Measurements from ENCODE around the gene CACNA1I.
A peak's percentile ranks its signal among the peaks of the same experiment; 100 is the strongest.

CACNA1I gene

DNA sequence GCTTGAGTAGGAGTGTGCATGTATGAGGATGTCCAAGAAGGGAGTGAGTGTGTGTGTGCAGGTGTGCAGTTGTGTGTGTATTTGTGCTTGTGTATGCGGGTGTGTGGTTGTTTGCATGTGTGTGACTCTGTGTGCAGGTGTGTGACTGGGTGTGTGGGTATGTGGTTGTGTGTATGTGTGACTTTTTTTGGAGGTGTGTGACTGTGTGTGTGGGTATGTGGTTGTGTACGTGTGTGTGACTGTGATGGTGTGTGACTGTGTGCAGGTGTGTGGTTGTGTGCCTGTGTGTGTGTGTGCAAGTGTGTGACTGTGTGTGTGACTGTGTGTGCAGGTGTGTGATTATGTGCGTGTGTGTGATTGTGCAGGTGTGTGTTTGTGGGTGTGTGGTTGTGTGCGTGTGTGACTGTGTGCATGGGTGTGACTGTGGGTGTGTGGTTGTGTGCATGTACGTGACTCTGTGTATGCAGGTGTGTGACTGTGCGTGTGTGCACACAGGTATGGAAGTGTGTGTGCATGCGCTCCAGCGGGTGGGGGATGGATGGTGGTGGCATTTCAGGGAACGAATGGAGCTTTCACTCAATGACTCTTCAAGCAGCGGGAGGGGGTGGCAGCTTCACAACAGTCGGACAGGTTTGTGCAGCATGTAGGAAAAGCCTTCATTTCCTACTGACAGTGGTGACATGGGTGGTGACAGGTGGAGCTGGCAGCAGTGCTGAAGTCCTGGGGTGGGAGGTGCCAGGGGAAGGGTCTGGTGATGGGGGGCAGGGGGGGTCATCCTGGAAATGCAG is 47.6 kb downstream of the CACNA1I start:
- Mint-ChIP-seq H3K27ac (peak overlapping the region in 1 of 2 donors; percentile 3), H3K27me3 (peaks cover 18% of the 10 kb centered on the region), H3K4me1 (peaks cover 29% of the 10 kb centered on the region), H3K9me3 (no peaks in the 10 kb centered on the region), H3K4me3 (no peak overlapping the region)
- no peak for ATAC-seq
- no peak for DNase-seq

DNA sequence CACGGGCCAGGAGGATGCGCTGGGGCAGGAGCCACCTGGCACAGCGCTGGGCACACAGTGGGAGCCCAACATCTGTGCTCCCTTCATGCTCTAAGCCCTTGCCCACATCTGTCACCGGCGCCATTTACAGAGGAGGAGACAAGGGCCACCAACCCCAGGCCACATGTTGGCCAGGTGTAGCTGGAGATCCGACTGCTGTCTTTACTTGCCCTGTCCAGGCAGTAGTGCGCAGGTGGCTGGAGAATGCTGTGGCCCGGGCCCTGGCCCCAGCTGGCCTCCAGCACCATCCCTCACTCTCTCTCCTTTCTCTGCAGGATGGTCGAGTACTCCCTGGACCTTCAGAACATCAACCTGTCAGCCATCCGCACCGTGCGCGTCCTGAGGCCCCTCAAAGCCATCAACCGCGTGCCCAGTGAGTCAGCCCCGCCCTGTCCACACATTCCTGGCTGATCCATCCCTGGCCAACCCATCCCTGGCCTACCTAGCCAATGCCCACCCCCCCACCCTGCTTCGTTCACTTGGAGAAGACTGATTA is 48.5 kb downstream of the CACNA1I start:
- no peak overlapping the region for H3K4me3 Mint-ChIP-seq
- DNase-seq (no peak), ATAC-seq (no peak)
- no peaks in the 10 kb centered on the region for H3K9me3 Mint-ChIP-seq
- no peak overlapping the region for H3K27ac Mint-ChIP-seq
- H3K27me3 Mint-ChIP-seq, result peaks cover 18% of the 10 kb centered on the region
- peaks cover 20% of the 10 kb centered on the region for H3K4me1 Mint-ChIP-seq

DNA sequence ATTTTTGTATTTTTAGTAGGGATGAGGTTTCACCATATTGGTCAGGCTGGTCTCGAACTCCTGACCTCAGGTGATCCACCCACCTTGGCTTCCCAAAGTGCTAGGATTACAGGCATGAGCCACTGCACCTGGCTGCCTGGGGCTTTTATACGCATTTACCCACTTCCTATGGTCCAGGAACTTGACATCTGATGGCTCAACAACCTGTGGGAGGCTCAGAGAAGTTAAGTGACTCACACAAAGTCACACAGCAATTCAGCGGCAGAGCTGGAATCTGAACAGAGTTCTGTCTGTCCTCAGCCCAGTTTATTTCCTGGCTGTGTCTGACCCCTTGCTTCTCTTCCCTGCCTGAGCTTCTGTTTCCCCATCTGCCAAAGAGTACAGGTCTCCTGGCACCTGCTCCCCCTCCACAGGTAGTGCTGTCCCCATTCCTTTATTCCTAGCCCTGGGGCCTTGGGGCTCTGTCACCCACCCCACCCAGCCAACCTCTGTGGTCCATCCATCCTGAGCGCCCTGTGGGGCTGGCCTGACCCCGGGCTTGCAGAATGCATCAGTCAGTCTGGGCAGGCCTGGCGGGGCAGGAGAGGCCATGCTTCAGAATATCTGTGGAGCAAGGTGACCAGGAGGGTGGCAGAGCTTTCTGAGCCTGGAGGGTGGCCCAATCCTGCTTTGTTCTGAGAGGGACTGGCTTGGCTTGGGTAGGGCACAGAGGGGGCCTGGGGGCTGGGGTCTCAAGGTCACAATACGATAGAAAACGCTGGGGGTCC is 50.6 kb downstream of the CACNA1I start:
- Mint-ChIP-seq H3K27ac (no peak overlapping the region), H3K4me3 (no peak overlapping the region), H3K9me3 (no peaks in the 10 kb centered on the region), H3K4me1 (peaks cover 19% of the 10 kb centered on the region), H3K27me3 (peaks cover 15% of the 10 kb centered on the region)
- DNase-seq (no peak), ATAC-seq (no peak)

DNA sequence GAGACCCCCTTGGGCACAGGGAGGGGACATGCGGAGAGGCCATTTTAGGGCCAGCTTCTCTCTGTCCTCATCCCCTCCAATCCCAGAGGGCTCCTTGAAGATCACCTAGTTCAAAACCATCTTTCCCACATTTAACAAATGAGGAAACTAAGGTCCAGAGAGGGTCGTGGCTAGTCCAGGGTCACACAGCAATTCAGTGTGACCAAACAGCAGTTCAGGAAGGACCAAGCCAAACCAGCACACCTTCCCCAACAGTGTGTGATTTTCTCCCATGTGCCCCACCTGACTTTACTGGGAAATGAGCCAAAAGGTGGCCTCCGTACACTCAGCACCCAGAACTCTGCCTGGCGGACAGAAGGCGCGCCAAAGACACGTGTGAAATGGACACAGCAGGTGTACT is 51.3 kb downstream of the CACNA1I start:
- ATAC-seq, result no peak
- Mint-ChIP-seq H3K27ac (no peak overlapping the region), H3K4me1 (peaks cover 16% of the 10 kb centered on the region), H3K4me3 (no peak overlapping the region), H3K27me3 (peaks cover 19% of the 10 kb centered on the region), H3K9me3 (no peaks in the 10 kb centered on the region)
- no peak for DNase-seq

DNA sequence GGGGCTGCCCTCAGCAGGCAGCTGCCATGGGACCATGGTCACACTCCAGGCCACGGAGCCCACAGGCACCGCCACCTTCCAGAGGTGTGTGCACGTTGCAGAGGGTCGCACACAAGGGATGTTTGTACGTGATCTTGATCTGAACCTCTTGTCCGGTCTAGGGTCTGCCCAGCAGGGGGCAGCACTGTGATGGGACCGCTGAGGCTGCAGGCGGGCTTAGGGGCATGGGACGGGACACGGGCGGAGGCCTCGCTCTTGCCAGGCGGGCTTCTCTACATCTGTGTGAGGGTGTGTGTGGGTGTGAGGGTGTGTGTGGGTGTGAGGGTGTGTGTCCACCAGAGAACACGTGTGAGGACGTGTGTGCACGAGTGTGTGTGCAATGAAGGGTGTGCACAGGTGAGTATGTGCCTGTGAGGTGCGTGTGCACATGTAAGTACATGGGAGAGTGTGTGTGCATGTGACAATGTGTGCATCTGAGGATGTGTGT is 52.4 kb downstream of the CACNA1I start:
- DNase-seq (peak; percentile 68 to 72), ATAC-seq (peak; percentile 72)
- Mint-ChIP-seq H3K27ac (no peak overlapping the region), H3K4me3 (no peak overlapping the region), H3K27me3 (peaks cover 23% of the 10 kb centered on the region), H3K9me3 (no peaks in the 10 kb centered on the region), H3K4me1 (peaks cover 6% of the 10 kb centered on the region)

DNA sequence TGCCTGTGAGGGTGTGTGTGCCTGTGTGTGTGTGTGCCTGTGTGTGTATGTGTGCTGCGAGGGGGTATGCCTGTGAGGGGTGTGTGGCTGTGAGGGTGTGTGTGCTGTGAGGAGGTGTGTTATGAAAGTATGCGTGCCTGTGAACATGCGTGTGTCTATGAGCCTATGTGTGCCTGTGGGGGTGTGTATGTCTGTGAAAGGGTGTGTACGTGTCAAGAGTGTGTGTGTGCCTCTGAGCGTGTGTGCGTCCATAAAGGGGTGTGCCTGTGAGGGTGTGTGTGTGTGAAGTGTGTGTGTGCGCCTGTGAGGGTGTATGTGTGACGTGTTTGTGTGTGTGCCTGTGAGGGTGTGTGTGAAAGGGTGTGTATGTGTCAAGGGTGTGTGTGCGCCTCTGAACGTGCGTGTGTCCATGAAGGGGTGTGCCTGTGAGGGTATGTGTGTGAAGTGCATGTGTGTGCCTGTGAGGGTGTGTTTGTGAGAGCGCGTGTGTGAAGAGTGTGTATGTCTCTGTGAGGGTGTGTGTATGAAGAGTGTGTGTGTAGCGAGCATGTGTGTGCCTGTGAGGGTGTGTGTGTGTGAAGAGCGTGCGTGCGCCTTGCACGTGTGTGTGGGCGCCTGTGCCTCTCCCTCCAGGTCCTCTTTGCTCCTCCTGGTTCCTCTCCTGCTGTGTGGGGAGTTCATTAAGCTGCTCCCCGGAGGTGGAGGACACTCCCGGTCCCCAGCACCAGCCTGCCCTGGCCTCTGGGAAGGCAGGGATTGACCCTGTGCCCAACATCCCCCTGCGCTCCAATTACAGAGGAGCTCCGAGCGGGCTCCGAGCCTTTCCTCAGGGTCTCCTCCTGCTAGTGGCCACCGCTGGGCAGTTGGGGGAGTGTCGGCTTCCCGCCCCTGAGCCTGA is 53.3 kb downstream of the CACNA1I start:
- no peak for ATAC-seq
- H3K4me3 Mint-ChIP-seq, result no peak overlapping the region
- H3K9me3 Mint-ChIP-seq, result no peaks in the 10 kb centered on the region
- H3K27ac Mint-ChIP-seq, result no peak overlapping the region
- H3K4me1 Mint-ChIP-seq, result no peaks in the 10 kb centered on the region
- no peak for DNase-seq
- H3K27me3 Mint-ChIP-seq, result peaks cover 17% of the 10 kb centered on the region

DNA sequence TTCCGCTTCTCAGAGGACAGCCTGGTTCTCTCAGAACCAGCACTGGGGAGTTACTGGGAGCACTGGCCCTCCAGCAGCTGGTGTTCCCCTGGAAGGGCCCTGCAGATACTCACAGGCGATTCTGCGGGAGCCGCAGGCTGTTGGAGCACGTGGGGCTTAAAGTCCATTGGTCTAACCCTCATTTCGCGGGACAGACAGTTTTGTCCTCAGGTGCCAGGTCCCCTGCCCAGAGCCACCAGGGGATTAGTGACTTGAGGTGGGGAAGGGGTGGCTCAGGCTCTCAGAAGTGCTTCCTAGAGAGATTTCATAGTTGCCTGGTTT is 53.9 kb downstream of the CACNA1I start:
- ATAC-seq (no peak), DNase-seq (no peak)
- no peak overlapping the region for H3K4me3 Mint-ChIP-seq
- no peaks in the 10 kb centered on the region for H3K9me3 Mint-ChIP-seq
- H3K27me3 Mint-ChIP-seq, result peaks cover 23% of the 10 kb centered on the region
- H3K4me1 Mint-ChIP-seq, result no peaks in the 10 kb centered on the region
- no peak overlapping the region for H3K27ac Mint-ChIP-seq

DNA sequence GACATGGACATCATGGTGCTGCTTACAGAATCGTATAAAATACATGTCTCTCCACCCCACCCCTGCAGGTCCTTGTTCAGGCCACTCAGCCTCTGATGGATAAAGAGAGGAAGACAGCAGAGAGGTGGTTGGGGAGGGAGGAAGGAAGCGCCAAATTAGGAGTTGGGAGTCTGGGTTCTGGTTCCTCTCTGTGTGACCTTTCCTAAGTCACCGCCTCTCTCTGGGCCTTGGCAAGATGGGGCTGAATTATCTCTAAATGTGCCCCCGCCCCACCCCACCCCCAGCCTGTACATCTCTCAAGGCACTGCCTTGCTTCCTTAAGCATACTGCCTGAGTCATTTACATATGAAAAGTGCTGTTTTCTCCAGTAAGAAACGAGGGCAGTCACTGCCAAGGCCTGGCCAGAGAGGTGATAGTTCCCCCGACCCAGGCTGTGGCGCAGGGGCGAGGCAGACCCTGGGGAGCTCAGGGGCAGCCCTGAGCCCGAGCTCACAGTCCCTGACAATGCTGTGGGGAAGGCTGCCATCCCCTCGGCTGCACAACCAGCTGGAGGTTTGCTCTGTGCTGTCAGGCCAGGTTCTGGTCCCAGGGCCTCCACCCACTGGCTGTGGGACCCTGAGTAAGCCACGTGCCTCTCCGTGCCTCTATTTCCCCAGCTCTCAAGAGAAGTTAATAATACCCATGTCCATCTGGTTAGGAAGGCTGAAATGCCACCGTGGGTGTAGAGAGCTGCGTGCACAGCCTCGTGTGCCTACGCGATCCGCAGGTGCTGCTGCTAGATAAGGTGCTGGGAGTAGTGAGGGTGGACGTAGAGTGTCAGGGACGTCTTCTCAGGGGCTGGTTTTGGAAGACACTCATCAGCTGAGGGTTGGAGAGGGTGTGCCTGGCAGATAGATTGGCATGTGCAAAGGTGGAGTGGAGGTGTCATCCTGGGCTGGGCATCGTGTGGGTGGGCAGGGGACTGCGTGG is 55.3 kb downstream of the CACNA1I start:
- Mint-ChIP-seq H3K4me1 (no peaks in the 10 kb centered on the region), H3K27me3 (peaks cover 33% of the 10 kb centered on the region), H3K9me3 (no peaks in the 10 kb centered on the region), H3K4me3 (no peak overlapping the region), H3K27ac (no peak overlapping the region)
- DNase-seq (no peak), ATAC-seq (no peak)

DNA sequence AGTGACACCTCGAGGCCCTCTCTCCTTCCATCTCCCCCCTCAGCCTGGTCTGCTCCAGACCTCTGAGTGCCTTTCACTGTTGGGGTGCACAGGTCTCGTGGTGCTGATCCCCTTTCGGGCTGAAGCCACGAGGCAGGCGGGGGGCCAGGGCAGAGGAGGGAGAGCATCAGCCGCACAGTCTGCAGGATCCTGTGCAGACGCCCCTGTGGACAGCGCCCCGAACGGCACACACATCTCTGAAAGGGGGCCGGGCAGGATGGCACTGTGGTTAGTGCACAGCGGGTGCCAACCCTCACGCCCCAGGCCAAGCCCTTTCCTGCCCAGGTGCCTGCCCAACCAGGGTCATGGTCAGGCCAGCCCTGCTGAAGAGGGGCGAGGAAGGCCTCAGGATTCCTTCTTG is 56.7 kb downstream of the CACNA1I start:
- Mint-ChIP-seq H3K9me3 (no peaks in the 10 kb centered on the region), H3K4me1 (peaks cover 6% of the 10 kb centered on the region), H3K27me3 (peaks cover 33% of the 10 kb centered on the region), H3K27ac (peak overlapping the region in 1 of 2 donors; percentile 19), H3K4me3 (no peak overlapping the region)
- ATAC-seq, result no peak
- no peak for DNase-seq

DNA sequence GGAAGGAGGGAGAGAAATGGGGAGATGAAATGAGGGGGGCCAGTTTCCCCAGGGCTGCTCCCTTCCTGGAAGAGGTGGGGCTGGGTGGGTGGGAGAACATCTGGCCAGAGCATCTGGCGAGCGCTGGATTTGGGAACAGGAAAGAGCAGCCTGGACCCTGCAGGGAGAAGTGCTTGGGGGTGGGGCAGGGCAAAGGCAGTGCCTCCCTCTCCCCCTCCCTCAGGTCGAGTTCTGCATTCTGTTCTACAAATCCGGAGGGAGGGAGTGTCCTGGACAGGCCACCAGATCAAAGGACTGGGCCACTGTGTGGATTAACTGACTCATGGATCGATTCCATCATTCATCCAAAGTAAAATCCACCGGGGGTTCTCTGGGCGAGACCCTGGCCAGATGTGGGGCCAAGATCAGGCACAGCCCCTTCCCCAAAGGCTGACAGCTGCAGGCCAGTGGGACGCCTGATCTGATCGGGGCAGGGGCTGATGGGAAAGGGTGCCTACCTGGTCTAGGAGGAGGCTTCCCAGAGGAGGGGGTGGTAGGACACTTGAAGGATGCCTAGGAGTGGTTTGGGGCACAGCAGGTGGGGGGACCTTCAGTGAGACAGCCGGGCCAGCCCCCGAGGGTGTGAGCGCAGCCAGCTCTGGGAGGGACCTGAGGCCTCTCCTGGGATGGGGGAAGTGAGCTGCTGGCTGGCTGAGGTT is 57.5 kb downstream of the CACNA1I start:
- no peak overlapping the region for H3K27ac Mint-ChIP-seq
- no peak for DNase-seq
- no peaks in the 10 kb centered on the region for H3K9me3 Mint-ChIP-seq
- peaks cover 33% of the 10 kb centered on the region for H3K27me3 Mint-ChIP-seq
- no peak overlapping the region for H3K4me3 Mint-ChIP-seq
- H3K4me1 Mint-ChIP-seq, result peaks cover 6% of the 10 kb centered on the region
- ATAC-seq, result no peak

DNA sequence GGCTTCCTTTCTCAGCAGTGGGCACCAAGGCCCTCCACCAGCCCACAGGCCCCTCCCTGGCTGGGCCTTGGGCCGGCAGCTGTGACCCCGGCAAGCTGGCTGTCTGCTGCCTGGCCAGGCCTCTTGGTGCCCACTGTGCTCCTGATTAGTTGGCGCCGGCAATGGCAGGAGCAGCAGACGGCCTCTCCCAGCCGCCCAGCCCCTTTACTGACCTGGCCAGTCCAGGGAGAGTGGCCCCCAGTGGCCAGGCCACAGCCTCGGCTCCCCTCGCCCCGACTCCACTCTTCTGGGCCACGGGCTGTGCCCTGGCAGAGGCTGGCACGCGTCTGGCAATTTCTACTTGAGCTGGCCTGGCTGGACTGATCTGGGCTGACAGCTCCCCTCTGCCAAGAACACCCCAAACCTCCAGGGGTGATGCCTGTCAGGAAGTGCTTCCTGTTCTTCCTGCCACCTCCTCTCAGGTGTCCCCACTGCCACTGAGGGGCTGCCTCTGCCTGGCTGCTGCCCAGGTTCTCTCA is 58.1 kb downstream of the CACNA1I start:
- peaks cover 6% of the 10 kb centered on the region for H3K4me1 Mint-ChIP-seq
- no peak overlapping the region for H3K4me3 Mint-ChIP-seq
- no peak overlapping the region for H3K27ac Mint-ChIP-seq
- no peaks in the 10 kb centered on the region for H3K9me3 Mint-ChIP-seq
- DNase-seq, result no peak
- ATAC-seq, result no peak
- H3K27me3 Mint-ChIP-seq, result peaks cover 33% of the 10 kb centered on the region

DNA sequence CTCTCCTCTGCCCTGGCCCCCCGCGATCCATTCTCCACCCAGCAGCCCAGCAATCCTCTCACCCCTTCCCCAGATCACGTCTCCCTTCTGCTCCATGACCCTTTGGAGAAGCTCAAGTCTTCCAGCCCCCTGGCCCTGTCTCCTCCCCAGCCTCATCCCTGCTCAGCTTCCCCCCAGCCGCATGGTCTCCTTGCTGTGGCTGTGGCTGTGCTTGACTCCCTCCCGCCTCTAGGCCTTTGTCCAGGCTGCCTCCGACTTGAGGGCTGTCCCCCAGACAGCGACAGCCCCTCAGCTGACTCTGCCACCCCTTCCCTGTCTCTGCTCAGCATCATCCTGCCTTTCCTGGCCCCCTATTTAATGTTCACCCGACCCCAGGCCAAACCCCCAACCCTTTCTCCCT is 59.3 kb downstream of the CACNA1I start:
- Mint-ChIP-seq H3K27ac (peak overlapping the region; percentile 31 to 66), H3K4me3 (no peak overlapping the region), H3K4me1 (peaks cover 13% of the 10 kb centered on the region), H3K27me3 (peaks cover 33% of the 10 kb centered on the region), H3K9me3 (no peaks in the 10 kb centered on the region)
- DNase-seq (no peak), ATAC-seq (no peak)

DNA sequence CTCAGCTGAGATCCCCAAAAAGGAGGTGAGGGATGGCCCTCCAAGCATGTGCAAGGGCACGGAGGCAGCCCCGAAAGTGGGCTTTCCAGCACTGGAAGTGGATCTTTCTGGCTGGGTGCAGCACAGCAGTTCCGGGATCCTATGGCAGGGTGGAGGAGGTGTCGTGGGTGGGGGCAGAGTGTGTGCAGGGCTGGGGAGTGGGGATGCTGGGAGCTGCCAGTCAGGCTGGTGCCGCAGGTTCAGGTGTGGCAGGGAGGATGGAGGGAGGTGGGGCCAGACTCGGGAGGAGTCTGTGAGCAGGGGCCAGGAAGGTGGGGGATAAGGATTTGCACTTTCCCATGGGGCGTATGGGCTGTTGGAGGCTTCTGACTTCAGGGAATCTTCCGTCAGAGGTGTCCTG is 60.2 kb downstream of the CACNA1I start:
- H3K27ac Mint-ChIP-seq, result no peak overlapping the region
- DNase-seq (no peak), ATAC-seq (no peak)
- H3K4me3 Mint-ChIP-seq, result no peak overlapping the region
- H3K9me3 Mint-ChIP-seq, result no peaks in the 10 kb centered on the region
- peaks cover 33% of the 10 kb centered on the region for H3K27me3 Mint-ChIP-seq
- peaks cover 21% of the 10 kb centered on the region for H3K4me1 Mint-ChIP-seq

All from stimulated activated naive CD8-positive, alpha-beta T cell treated with anti-CD3 and anti-CD28 coated beads, Interleukin-15, amount 100 ng/mL, for 72 hours (primary cell).